GM21515 (cell line): ENCODE results near the gene EFNA1.

Experiments used
- ATAC-seq: cut with Tn5 transposase; IDR thresholded peaks from one replicate; pipeline ENCODE4 v1.9.1; 2021; ENCODE audit not compliant: unreplicated experiment

EFNA1 gene

GRCh38 chr1:155174324-155175280 is 46.9 kb downstream of the EFNA1 start:
- no peak for ATAC-seq

GRCh38 chr1:155175281-155175926 is 47.7 kb downstream of the EFNA1 start:
- ATAC-seq: no peak

- no peak for ATAC-seq
Measured at GRCh38 chr1:155175927-155176371, 48.3 kb downstream of the EFNA1 start.

- ATAC-seq: no peak
Measured at GRCh38 chr1:155176544-155177071, 48.9 kb downstream of the EFNA1 start.

GRCh38 chr1:155177192-155177917 is 49.7 kb downstream of the EFNA1 start:
- no peak for ATAC-seq

GRCh38 chr1:155177918-155178281 is 50.2 kb downstream of the EFNA1 start:
- no peak for ATAC-seq

GRCh38 chr1:155178441-155179111 is 50.9 kb downstream of the EFNA1 start:
- no peak for ATAC-seq

GRCh38 chr1:155179112-155180031 is 51.7 kb downstream of the EFNA1 start:
- no peak for ATAC-seq

- ATAC-seq: no peak
Measured at GRCh38 chr1:155181371-155182051, 53.8 kb downstream of the EFNA1 start.

GRCh38 chr1:155182052-155182550 is 54.4 kb downstream of the EFNA1 start:
- no peak for ATAC-seq

- ATAC-seq: no peak
Measured at GRCh38 chr1:155183775-155184221, 56.1 kb downstream of the EFNA1 start.

- no peak for ATAC-seq
Measured at GRCh38 chr1:155184351-155184811, 56.7 kb downstream of the EFNA1 start.
